ENCODE results near the gene GTPBP3.

The GTPBP3 gene

DNA sequence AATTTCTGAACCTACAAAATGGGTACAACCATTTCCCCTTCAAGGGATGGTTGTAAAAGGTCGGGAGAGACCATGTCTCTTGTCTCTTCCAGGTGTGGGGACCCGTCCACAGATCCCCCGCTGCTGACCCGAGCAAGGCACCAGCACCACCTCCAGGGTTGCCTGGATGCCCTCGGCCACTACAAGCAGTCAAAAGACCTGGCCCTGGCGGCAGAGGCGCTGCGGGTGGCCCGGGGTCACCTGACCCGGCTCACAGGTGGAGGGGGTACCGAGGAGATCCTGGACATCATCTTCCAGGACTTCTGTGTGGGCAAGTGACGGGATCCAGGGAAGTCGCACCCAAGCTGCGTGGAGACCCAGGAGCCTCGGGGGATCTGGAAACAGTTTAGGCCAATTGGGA is 4.0 kb downstream of the GTPBP3 start:
- Histone ChIP-seq H3K36me3 (ENCODE audit: control insufficient read depth, insufficient read depth, low read length) (peaks cover 12% of the 10 kb centered on the region), H3K4me1 (ENCODE audit: control insufficient read depth, insufficient read depth, low read length) (peaks cover 3% of the 10 kb centered on the region), H3K9ac (ENCODE audit: low read depth, low read length) (no peak overlapping the region), H3K4me3 (ENCODE audit: low read depth, low read length) (no peak overlapping the region), H3K9me3 (ENCODE audit: control insufficient read depth, insufficient read depth, low read length) (no peaks in the 10 kb centered on the region), H3K27me3 (ENCODE audit: control insufficient read depth, insufficient read depth, low read length) (no peaks in the 10 kb centered on the region)

DNA sequence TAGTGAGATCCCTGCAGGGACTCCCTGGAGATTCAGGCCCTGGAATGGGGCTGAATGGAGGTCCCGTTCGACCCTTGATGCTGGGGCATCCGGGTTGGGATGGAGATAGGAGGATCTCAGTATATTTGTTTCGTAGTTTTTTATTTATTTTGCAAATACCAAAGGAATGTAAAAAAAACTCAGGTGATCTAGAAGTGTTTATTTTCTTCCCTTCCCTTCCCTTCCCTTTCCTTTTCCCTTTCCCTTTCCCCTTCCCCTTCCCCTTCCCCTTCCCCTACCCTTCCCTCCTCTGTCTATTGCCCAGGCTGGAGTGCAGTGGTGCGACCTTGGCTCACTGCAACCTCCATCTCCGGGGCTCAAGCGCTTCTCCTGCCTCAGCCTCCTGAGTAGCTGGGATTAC is 4.5 kb downstream of the GTPBP3 start:
- no peak overlapping the region for H3K4me3 ChIP-seq (ENCODE audit: low read depth, low read length)
- no peaks in the 10 kb centered on the region for H3K27me3 ChIP-seq (ENCODE audit: control insufficient read depth, insufficient read depth, low read length)
- no peaks in the 10 kb centered on the region for H3K9me3 ChIP-seq (ENCODE audit: control insufficient read depth, insufficient read depth, low read length)
- peaks cover 12% of the 10 kb centered on the region for H3K36me3 ChIP-seq (ENCODE audit: control insufficient read depth, insufficient read depth, low read length)
- no peak overlapping the region for H3K9ac ChIP-seq (ENCODE audit: low read depth, low read length)
- H3K4me1 ChIP-seq (ENCODE audit: control insufficient read depth, insufficient read depth, low read length) = peaks cover 4% of the 10 kb centered on the region

DNA sequence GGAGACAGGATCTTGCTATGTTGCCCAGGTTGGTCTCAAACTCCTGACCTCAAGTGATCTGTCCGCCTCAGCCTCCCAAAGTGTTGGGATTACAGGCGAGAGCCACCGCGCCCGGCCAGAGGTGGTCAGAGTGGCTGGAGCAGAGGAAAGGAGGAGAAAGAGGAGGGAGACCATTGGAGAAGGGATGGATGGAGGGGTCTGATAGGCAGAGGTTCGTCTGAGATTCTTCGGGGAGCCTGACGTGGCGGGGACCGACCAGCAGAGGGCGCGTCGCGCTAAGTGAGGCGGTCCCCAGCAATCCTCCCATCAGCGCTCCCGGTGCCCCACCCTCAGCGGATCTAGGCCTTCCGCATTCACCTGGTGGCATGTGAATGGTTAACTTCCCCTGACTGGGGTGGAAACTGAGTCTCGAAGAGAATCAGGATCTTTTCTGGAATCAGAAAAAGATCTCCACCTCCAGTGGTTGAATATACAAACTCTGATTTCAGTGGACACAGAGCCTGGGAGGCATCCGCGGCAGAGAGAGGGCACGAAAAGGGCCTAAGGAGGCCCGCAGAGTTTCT is 8.8 kb downstream of the GTPBP3 start:
- no peaks in the 10 kb centered on the region for H3K27me3 ChIP-seq (ENCODE audit: control insufficient read depth, insufficient read depth, low read length)
- H3K36me3 ChIP-seq (ENCODE audit: control insufficient read depth, insufficient read depth, low read length) = peaks cover 7% of the 10 kb centered on the region
- no peak overlapping the region for H3K9ac ChIP-seq (ENCODE audit: low read depth, low read length)
- peaks cover 7% of the 10 kb centered on the region for H3K4me1 ChIP-seq (ENCODE audit: control insufficient read depth, insufficient read depth, low read length)
- H3K9me3 ChIP-seq (ENCODE audit: control insufficient read depth, insufficient read depth, low read length) = no peaks in the 10 kb centered on the region
- H3K4me3 ChIP-seq (ENCODE audit: low read depth, low read length) = no peak overlapping the region

DNA sequence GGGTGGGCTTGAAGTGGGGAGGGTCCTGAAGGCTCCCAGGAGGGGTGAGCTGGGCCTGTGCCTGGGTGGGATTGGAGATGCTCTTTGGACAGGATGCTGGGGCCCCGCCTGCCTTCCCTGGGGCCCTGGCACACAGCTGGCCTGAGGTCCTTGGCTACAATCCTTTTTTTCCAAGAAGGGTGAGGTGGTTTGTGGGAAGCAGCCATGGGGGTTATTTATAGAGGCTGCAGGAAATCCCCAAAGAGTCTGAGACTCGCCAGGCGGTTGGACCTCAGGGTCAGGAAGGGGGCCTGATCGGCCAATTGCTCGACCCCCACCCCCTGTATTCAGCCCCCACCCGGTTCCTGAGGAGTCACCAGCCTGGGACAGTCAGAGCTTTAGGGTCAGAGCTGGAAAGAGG is 10.0 kb downstream of the GTPBP3 start:
- no peak overlapping the region for H3K4me3 ChIP-seq (ENCODE audit: low read depth, low read length)
- H3K9ac ChIP-seq (ENCODE audit: low read depth, low read length) = no peak overlapping the region
- no peaks in the 10 kb centered on the region for H3K9me3 ChIP-seq (ENCODE audit: control insufficient read depth, insufficient read depth, low read length)
- peaks cover 7% of the 10 kb centered on the region for H3K4me1 ChIP-seq (ENCODE audit: control insufficient read depth, insufficient read depth, low read length)
- H3K36me3 ChIP-seq (ENCODE audit: control insufficient read depth, insufficient read depth, low read length) = peaks cover 2% of the 10 kb centered on the region
- no peaks in the 10 kb centered on the region for H3K27me3 ChIP-seq (ENCODE audit: control insufficient read depth, insufficient read depth, low read length)

DNA sequence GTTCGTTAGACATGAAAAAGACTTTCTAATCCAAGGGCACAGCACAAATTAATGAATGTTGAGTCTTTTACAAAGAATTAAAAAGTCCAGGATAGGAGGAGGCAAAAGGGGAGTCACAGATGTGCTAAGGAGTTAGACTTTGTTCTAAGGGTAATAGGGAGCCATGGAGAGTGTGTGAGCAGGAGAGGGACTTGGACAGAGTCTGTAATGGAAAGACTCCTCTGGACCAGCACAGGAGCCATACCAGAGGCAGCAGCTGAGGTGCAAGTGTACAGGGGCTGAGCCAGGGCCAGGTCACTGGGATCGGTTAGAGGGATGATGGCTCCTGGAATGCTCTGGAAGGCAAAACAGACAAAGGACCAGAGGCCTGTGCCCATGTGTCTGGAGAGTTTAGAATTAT is 10.5 kb downstream of the GTPBP3 start:
- Histone ChIP-seq H3K27me3 (ENCODE audit: control insufficient read depth, insufficient read depth, low read length) (no peaks in the 10 kb centered on the region), H3K4me1 (ENCODE audit: control insufficient read depth, insufficient read depth, low read length) (peaks cover 7% of the 10 kb centered on the region), H3K4me3 (ENCODE audit: low read depth, low read length) (no peak overlapping the region), H3K36me3 (ENCODE audit: control insufficient read depth, insufficient read depth, low read length) (peaks cover 2% of the 10 kb centered on the region), H3K9me3 (ENCODE audit: control insufficient read depth, insufficient read depth, low read length) (no peaks in the 10 kb centered on the region), H3K9ac (ENCODE audit: low read depth, low read length) (no peak overlapping the region)

DNA sequence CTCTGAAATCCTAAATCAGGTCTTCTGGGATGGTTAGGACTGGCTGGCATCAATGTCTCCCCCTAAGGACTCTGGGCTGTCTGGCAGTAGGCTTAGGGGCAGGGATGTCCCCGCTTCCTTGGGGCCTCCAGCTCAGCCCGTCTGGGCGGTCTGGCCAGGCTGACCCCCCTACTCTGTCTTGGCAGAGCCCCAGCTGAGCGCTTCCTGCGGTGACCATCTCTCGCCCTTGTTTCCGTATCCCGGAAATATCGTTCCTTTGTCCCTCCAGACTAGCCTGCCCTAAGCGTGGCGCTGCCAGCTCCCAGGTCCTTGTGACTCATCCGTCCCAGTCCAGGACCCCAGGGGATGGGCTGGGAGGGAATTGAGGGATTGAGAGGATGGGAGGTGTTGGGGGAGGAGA is 11.3 kb downstream of the GTPBP3 start:
- peak overlapping the region; percentile 65 for H3K9ac ChIP-seq (ENCODE audit: low read depth, low read length)
- H3K27me3 ChIP-seq (ENCODE audit: control insufficient read depth, insufficient read depth, low read length) = no peaks in the 10 kb centered on the region
- H3K4me3 ChIP-seq (ENCODE audit: low read depth, low read length) = no peak overlapping the region
- H3K36me3 ChIP-seq (ENCODE audit: control insufficient read depth, insufficient read depth, low read length) = no peaks in the 10 kb centered on the region
- no peaks in the 10 kb centered on the region for H3K9me3 ChIP-seq (ENCODE audit: control insufficient read depth, insufficient read depth, low read length)
- peaks cover 7% of the 10 kb centered on the region for H3K4me1 ChIP-seq (ENCODE audit: control insufficient read depth, insufficient read depth, low read length)

DNA sequence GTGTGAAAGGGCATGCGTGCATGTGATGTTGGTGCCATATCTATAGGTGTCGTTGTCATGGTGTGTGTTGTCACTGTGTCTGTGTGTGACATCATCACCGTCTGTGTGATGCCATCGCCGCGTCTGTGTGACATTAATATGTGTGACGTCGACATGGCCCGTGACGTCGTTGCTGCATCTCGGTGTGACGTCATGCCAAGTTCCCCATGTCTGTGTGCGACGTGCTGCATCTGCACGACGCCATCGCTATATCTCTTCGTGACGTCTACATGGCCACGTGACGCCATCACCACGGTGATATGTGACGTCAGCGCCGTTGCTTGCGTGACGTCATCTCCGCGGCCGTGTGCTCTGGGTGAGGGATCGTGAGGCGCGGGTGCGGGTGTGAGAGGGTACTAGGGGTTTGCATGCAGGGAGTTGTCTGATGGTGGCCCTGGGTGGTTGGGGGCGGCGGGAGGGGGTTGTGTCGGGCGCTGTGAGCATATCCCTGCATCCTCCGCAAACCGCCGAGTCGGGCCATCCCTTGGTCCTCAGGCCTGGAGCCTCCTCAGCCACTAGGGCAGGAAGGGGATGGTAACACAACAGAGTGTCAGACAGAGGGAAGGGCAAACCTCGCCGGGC is 14.6 kb downstream of the GTPBP3 start:
- Histone ChIP-seq H3K36me3 (ENCODE audit: control insufficient read depth, insufficient read depth, low read length) (no peaks in the 10 kb centered on the region), H3K4me1 (ENCODE audit: control insufficient read depth, insufficient read depth, low read length) (peaks cover 5% of the 10 kb centered on the region), H3K9me3 (ENCODE audit: control insufficient read depth, insufficient read depth, low read length) (no peaks in the 10 kb centered on the region), H3K4me3 (ENCODE audit: low read depth, low read length) (no peak overlapping the region), H3K9ac (ENCODE audit: low read depth, low read length) (no peak overlapping the region), H3K27me3 (ENCODE audit: control insufficient read depth, insufficient read depth, low read length) (no peaks in the 10 kb centered on the region)

DNA sequence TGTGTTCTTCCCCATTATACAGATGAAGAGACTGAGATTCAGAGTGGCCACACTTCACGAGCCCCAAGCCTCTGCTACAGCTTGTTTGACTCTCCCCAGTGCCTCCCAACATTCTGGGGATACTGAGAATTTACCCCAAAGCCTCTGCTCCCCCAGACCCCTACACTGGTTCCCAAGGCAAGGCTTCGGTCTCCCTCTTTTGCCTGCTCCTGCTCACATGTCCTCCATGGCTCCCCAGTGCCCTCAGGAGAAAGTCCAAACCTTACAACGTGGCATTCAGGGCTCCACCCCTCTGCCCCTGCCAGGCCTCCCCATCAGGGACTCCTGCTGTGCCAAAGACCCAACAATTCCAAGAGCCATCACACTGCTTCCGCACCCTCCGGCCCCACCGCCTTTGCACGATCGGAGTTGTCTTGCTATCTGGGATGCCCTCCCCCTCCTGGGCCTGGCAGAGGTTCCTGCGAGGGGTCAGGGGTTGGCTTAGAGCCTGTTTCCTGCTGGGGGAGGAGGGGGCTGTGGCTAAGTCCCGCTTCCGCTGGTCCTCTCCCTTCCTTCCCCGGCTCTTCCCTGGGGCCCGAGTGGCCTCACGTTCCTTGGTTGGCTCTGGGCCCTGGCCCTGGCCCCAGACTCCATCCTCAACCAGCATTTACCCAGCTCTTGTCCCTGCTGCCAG is 15.4 kb downstream of the GTPBP3 start:
- Histone ChIP-seq H3K4me1 (ENCODE audit: control insufficient read depth, insufficient read depth, low read length) (peaks cover 5% of the 10 kb centered on the region), H3K27me3 (ENCODE audit: control insufficient read depth, insufficient read depth, low read length) (no peaks in the 10 kb centered on the region), H3K36me3 (ENCODE audit: control insufficient read depth, insufficient read depth, low read length) (no peaks in the 10 kb centered on the region), H3K9ac (ENCODE audit: low read depth, low read length) (no peak overlapping the region), H3K4me3 (ENCODE audit: low read depth, low read length) (no peak overlapping the region), H3K9me3 (ENCODE audit: control insufficient read depth, insufficient read depth, low read length) (no peaks in the 10 kb centered on the region)

DNA sequence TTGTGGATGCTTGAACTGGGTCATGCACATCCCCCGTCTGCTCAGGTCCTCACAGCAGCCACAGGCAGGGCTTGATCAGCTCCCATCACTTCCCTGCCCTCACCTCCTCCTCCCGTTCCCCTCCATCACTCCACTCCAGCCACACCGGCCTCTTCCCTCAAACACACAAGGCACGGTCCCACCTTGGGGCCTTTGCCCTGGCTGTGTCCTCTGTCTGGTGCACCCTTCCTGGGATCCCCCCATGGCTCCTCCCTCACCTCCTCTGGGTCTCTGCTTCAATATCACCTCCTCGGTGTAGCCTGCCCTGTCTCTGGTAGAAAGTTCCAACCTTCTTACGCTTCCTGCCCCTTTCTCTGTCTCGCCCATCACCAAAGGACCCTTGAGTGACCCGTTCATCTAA is 16.0 kb downstream of the GTPBP3 start:
- peaks cover 5% of the 10 kb centered on the region for H3K4me1 ChIP-seq (ENCODE audit: control insufficient read depth, insufficient read depth, low read length)
- H3K27me3 ChIP-seq (ENCODE audit: control insufficient read depth, insufficient read depth, low read length) = no peaks in the 10 kb centered on the region
- no peaks in the 10 kb centered on the region for H3K36me3 ChIP-seq (ENCODE audit: control insufficient read depth, insufficient read depth, low read length)
- H3K4me3 ChIP-seq (ENCODE audit: low read depth, low read length) = no peak overlapping the region
- H3K9ac ChIP-seq (ENCODE audit: low read depth, low read length) = no peak overlapping the region
- no peaks in the 10 kb centered on the region for H3K9me3 ChIP-seq (ENCODE audit: control insufficient read depth, insufficient read depth, low read length)

DNA sequence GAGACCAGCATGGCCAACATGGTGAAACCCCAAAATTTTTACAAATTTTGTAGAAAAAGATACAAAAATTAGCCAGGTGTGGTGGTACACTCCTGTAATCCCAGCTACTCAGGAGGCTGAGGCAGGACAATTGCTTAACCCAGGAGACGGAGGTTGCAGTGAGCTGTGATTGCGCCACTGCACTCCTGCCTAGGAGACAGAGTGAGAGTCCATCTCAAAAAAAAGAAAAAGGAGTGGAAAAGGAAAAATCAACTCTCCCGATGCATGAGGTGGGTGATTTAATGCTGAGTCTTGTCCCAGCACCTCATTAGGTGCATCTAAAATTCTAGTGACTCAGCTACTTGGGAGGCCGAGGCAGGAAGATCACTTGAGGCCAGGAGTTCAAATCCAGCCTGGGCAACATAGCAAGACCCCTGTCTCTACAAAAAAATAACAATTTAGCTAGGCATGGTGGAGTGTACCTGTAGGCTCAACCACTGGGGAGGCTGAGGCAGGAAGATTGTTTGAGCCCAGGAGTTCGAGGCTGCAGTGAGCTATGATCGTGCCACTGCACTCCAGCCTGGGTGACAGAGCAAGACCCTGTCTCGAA is 19.8 kb downstream of the GTPBP3 start:
- no peak overlapping the region for H3K9ac ChIP-seq (ENCODE audit: low read depth, low read length)
- no peaks in the 10 kb centered on the region for H3K27me3 ChIP-seq (ENCODE audit: control insufficient read depth, insufficient read depth, low read length)
- no peaks in the 10 kb centered on the region for H3K9me3 ChIP-seq (ENCODE audit: control insufficient read depth, insufficient read depth, low read length)
- no peaks in the 10 kb centered on the region for H3K36me3 ChIP-seq (ENCODE audit: control insufficient read depth, insufficient read depth, low read length)
- H3K4me3 ChIP-seq (ENCODE audit: low read depth, low read length) = no peak overlapping the region
- no peaks in the 10 kb centered on the region for H3K4me1 ChIP-seq (ENCODE audit: control insufficient read depth, insufficient read depth, low read length)

DNA sequence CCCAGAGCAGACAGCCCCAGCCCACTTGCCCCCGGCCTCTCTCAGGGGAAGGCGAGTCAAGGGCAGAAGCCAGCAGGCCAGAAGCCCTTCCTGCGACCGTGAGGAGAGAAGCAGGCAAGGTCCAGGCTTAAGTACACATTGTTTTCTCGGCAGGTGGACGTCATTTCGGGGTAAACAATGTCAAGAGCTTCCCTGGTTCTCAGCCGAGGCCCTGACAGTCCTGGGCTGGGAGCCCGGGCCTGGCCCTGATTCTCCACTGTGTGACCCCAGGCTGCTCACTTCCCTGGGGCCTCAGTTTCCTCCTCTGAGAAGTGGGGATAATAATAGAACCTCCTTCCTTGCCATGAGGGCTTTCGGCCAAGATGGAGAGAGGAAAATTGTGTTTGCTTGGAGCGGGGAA is 20.4 kb downstream of the GTPBP3 start:
- Histone ChIP-seq H3K9me3 (ENCODE audit: control insufficient read depth, insufficient read depth, low read length) (no peaks in the 10 kb centered on the region), H3K4me1 (ENCODE audit: control insufficient read depth, insufficient read depth, low read length) (no peaks in the 10 kb centered on the region), H3K36me3 (ENCODE audit: control insufficient read depth, insufficient read depth, low read length) (no peaks in the 10 kb centered on the region), H3K4me3 (ENCODE audit: low read depth, low read length) (no peak overlapping the region), H3K27me3 (ENCODE audit: control insufficient read depth, insufficient read depth, low read length) (no peaks in the 10 kb centered on the region), H3K9ac (ENCODE audit: low read depth, low read length) (no peak overlapping the region)

DNA sequence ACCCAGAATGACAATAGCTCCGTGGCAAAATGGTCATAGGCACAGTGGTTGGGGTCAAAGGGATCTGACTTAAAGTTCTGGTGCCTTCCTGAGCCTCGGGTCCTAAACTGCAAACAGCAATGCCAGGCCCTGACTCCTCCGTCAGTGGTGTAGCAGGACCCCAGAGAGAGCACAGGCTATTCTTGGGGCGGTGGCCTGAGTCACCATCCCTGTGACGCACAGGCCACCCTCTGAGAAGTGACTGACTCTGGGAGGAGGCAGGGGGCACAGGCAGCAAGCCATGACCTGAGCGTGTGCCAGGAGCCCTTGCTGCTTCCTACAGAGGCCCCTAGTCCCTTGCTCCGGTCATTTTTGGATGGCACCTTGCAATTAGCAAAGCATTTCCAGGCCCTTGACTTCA is 21.0 kb downstream of the GTPBP3 start:
- Histone ChIP-seq H3K36me3 (ENCODE audit: control insufficient read depth, insufficient read depth, low read length) (no peaks in the 10 kb centered on the region), H3K9me3 (ENCODE audit: control insufficient read depth, insufficient read depth, low read length) (no peaks in the 10 kb centered on the region), H3K27me3 (ENCODE audit: control insufficient read depth, insufficient read depth, low read length) (no peaks in the 10 kb centered on the region), H3K9ac (ENCODE audit: low read depth, low read length) (no peak overlapping the region), H3K4me3 (ENCODE audit: low read depth, low read length) (no peak overlapping the region), H3K4me1 (ENCODE audit: control insufficient read depth, insufficient read depth, low read length) (no peaks in the 10 kb centered on the region)
